Fibroblast of villous mesenchyme (primary cell): Measurements from ENCODE around the gene PHF2. TPM values are rescaled to one million over a fixed set of nuclear protein-coding genes. Genes with fewer than 3 reads are reported as not detected.
A peak's percentile ranks its signal among the peaks of the same experiment; 100 is the strongest.
"Not testable (repeated sequence)": the region's sequence is repeated elsewhere in the genome, so short reads cannot be mapped to it uniquely, and the experiment has no call there.

Source experiments
- DNase-seq: peaks from one replicate; pipeline ENCODE4 v3.0.0-alpha.2; 2010; ENCODE audit warnings: low read depth
- H3K4me3 ChIP-seq: 2 replicates; pipeline ENCODE4 v1.5.1; 2011; ENCODE audit warnings: low read depth, mild to moderate bottlenecking, low read length
- CTCF ChIP-seq: IDR thresholded peaks from 2 replicates; pipeline ENCODE4 v1.5.1; 2012; ENCODE audit warnings: low read depth, mild to moderate bottlenecking, low read length; ENCODE audit not compliant: insufficient read depth
- total RNA-seq: library from RNA; depleted of rRNA; stranded (reverse); fragments of >200 nt; gene quantifications from 2 replicates; pipeline ENCODE4 v1.2.3, GENCODE V29; 2012

The PHF2 gene
- total RNA-seq, 1 donor: 15.5 TPM

- H3K4me3 ChIP-seq: no peak overlapping the region
- TF ChIP-seq CTCF: no peak
- no peak for DNase-seq
Observed at GRCh38 chr9:93667627-93668026, 91.2 kb downstream of the PHF2 start.

- no peak for DNase-seq
- no peak overlapping the region for H3K4me3 ChIP-seq
- no peak for TF ChIP-seq CTCF
Observed at GRCh38 chr9:93668261-93668871, 92.0 kb downstream of the PHF2 start.

- no peak for TF ChIP-seq CTCF
- DNase-seq: no peak
- no peak overlapping the region for H3K4me3 ChIP-seq
Observed at GRCh38 chr9:93669116-93669957, 93.0 kb downstream of the PHF2 start.

GRCh38 chr9:93669958-93670207 is 93.5 kb downstream of the PHF2 start:
- no peak for DNase-seq
- no peak for TF ChIP-seq CTCF
- no peak overlapping the region for H3K4me3 ChIP-seq

- TF ChIP-seq CTCF: no peak
- H3K4me3 ChIP-seq: no peak overlapping the region
- peak; percentile 15 for DNase-seq
Observed at GRCh38 chr9:93670208-93671019, 94.0 kb downstream of the PHF2 start.

- no peak overlapping the region for H3K4me3 ChIP-seq
- TF ChIP-seq CTCF: no peak
- no peak for DNase-seq
Observed at GRCh38 chr9:93671020-93671338, 94.6 kb downstream of the PHF2 start.

- H3K4me3 ChIP-seq, DNase-seq: not testable (repeated sequence)
Observed at GRCh38 chr9:93672330-93673020, 96.1 kb downstream of the PHF2 start.
